DND-41 (cell line): ENCODE results near the gene MVB12B.

Experiments used
- ATAC-seq: fragments of 200-7000 bp; cut with Tn5 transposase; 3 replicates; pipeline ENCODE4 v1.9.1; 2021; ENCODE audit warnings: low read depth; ENCODE audit not compliant: insufficient read depth
- DNase-seq: peaks from one replicate; pipeline ENCODE4 v3.0.0-alpha.2; 2020
- H2AFZ ChIP-seq: 2 replicates; pipeline ENCODE4 v1.6.0; 2012; ENCODE audit warnings: low read depth, low read length
- H3K27ac ChIP-seq: 2 replicates; pipeline ENCODE4 v1.5.1; 2012; ENCODE audit warnings: low read length, inconsistent platforms
- H3K27me3 ChIP-seq: fragments of 200-600 bp; sonication (generic); 2 replicates; pipeline ENCODE4 v1.6.0; 2012; ENCODE audit warnings: low read length, mild to moderate bottlenecking, inconsistent platforms; ENCODE audit not compliant: insufficient read depth, poor library complexity
- H3K36me3 ChIP-seq: 2 replicates; pipeline ENCODE4 v1.5.1; 2012; ENCODE audit warnings: low read length, inconsistent platforms; ENCODE audit not compliant: insufficient read depth
- H3K4me1 ChIP-seq: 2 replicates; pipeline ENCODE4 v1.5.1; 2012; ENCODE audit warnings: mild to moderate bottlenecking, low read length; ENCODE audit not compliant: insufficient read depth
- H3K4me2 ChIP-seq: 2 replicates; pipeline ENCODE4 v1.6.0; 2012; ENCODE audit warnings: mild to moderate bottlenecking, moderate library complexity, low read length, inconsistent platforms; ENCODE audit not compliant: insufficient read depth
- H3K4me3 ChIP-seq, 2 experiments: fragments of 200-600 bp in 1 of 2; shearing (Covaris generic) in 1 of 2; 2 replicates each; pipeline ENCODE4 v1.5.1; 2012 to 2016; ENCODE audit warnings: inconsistent platforms in 2 of 2, low read length in 2 of 2, mild to moderate bottlenecking in 2 of 2, low read depth in 1 of 2, moderate library complexity in 1 of 2
- H3K79me2 ChIP-seq: 2 replicates; pipeline ENCODE4 v1.6.0; 2012; ENCODE audit warnings: low read length, inconsistent platforms; ENCODE audit not compliant: insufficient read depth
- H3K9ac ChIP-seq: 2 replicates; pipeline ENCODE4 v1.6.0; 2012; ENCODE audit warnings: low read depth, mild to moderate bottlenecking, inconsistent platforms, low read length, moderate library complexity
- H3K9me3 ChIP-seq: 2 replicates; pipeline ENCODE4 v1.5.1; 2012; ENCODE audit warnings: low read length, moderate library complexity, mild to moderate bottlenecking, inconsistent platforms; ENCODE audit not compliant: insufficient read depth, severe bottlenecking
- H4K20me1 ChIP-seq: 2 replicates; pipeline ENCODE4 v1.6.0; 2012; ENCODE audit warnings: low read length; ENCODE audit not compliant: insufficient read depth
- EZH2 ChIP-seq: IDR thresholded peaks from 3 replicates; pipeline ENCODE4 v1.6.1; 2012; ENCODE audit warnings: borderline replicate concordance, low read depth, mild to moderate bottlenecking, moderate library complexity, low read length, inconsistent platforms; ENCODE audit not compliant: severe bottlenecking
- TF ChIP-seq, protein P1 (sequence below): IDR thresholded peaks from 2 replicates; pipeline ENCODE4 v1.5.1; 2012; ENCODE audit warnings: borderline replicate concordance, low read length, moderate library complexity, mild to moderate bottlenecking; ENCODE audit not compliant: poor library complexity, severe bottlenecking; ENCODE audit errors: extremely low read depth

The MVB12B gene

DNA sequence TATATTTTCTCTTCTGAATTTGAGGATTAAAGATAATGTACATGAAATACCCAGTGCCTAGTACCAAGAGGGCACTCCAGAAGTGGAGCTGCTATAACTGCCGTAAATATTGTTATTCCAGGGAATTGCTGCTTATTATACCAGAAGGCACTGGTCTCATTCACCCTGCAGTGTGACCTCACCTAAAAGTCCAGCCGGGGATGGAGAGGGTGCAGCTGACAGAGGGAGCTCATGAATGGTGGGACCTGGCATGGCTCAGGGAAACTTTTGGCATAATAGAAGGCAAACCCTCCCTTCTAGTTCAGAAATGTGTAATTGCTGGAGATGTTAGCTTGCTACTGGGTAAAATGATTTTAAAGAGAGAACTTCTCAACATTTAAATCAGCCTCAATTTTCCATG lies 108.5 kb downstream of the MVB12B start:
- Histone ChIP-seq H2AFZ (no peak overlapping the region), H3K36me3 (no peaks in the 10 kb centered on the region), H3K27me3 (no peaks in the 10 kb centered on the region), H3K4me3 (no peak overlapping the region), H3K4me2 (no peak overlapping the region), H3K9me3 (no peaks in the 10 kb centered on the region), H3K9ac (no peak overlapping the region), H3K79me2 (no peaks in the 10 kb centered on the region), H3K4me1 (no peaks in the 10 kb centered on the region), H3K27ac (no peak overlapping the region), H4K20me1 (no peaks in the 10 kb centered on the region)
- ATAC-seq: no peak
- no peak for DNase-seq
- TF ChIP-seq EZH2: no peak
- TF ChIP-seq, protein P1, sequence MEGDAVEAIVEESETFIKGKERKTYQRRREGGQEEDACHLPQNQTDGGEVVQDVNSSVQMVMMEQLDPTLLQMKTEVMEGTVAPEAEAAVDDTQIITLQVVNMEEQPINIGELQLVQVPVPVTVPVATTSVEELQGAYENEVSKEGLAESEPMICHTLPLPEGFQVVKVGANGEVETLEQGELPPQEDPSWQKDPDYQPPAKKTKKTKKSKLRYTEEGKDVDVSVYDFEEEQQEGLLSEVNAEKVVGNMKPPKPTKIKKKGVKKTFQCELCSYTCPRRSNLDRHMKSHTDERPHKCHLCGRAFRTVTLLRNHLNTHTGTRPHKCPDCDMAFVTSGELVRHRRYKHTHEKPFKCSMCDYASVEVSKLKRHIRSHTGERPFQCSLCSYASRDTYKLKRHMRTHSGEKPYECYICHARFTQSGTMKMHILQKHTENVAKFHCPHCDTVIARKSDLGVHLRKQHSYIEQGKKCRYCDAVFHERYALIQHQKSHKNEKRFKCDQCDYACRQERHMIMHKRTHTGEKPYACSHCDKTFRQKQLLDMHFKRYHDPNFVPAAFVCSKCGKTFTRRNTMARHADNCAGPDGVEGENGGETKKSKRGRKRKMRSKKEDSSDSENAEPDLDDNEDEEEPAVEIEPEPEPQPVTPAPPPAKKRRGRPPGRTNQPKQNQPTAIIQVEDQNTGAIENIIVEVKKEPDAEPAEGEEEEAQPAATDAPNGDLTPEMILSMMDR: no peak

DNA sequence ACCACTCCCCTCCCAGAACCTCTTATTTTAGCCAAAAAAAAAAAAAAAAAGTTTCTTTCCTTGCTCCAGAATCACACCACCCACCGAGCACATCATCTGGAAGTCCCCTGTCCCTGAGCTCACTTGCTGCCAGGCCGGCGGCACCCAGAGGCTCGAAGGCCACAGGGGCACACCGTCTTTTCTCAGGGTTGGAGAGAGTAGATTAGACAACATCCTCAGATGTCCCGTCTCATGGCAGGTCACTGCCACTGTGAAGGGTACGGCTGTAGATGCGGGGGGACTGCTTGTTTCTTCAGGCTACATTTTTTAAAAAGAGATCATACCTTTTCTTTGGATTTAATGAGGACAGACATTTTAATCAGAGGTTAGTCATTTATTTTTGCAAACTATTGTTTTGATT lies 109.0 kb downstream of the MVB12B start:
- TF ChIP-seq, protein P1: no peak
- no peak for TF ChIP-seq EZH2
- Histone ChIP-seq H3K79me2 (no peaks in the 10 kb centered on the region), H4K20me1 (no peaks in the 10 kb centered on the region), H3K4me3 (no peak overlapping the region), H3K27me3 (no peaks in the 10 kb centered on the region), H2AFZ (no peak overlapping the region), H3K36me3 (no peaks in the 10 kb centered on the region), H3K4me1 (no peaks in the 10 kb centered on the region), H3K9me3 (no peaks in the 10 kb centered on the region), H3K27ac (no peak overlapping the region), H3K9ac (no peak overlapping the region), H3K4me2 (no peak overlapping the region)
- ATAC-seq (no peak), DNase-seq (no peak)

DNA sequence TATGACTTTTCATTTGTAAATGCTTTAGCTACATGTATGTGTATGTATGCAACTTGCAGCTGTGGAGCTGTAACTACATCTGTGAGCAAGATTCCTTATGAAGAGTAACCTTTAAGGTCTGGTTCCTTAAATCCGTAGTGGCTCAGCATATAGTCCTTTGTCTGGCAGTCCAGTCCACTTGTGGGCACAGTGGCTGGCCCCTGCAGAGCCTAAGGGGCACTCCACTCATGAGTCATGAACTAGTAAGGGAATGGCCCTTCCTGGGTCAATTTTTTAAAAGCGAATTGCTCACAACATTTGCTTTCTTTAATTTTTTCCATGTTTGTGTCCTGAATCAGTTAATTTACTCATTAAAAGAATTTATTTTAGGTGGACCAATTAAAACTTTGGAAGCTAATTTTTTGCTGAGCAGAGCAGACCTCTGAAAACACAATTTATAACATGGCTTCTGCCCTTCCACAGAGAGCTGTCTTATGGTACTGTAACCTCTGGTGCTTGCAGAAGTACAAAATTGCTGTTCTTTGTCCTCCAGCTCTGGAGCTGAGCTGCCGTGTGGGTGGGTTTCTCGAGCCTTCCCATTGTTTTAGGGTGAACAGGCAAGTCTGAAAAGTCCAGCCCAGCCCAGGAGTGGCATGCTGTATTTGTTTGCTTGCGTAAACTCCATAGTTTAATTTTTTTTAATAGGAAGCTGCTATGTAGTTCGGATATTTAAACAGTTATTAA lies 110.1 kb downstream of the MVB12B start:
- Histone ChIP-seq H3K4me2 (no peak overlapping the region), H3K4me3 (no peak overlapping the region), H3K4me1 (no peaks in the 10 kb centered on the region), H3K79me2 (no peaks in the 10 kb centered on the region), H3K27ac (no peak overlapping the region), H3K36me3 (no peaks in the 10 kb centered on the region), H4K20me1 (no peaks in the 10 kb centered on the region), H3K27me3 (no peaks in the 10 kb centered on the region), H3K9ac (no peak overlapping the region), H2AFZ (no peak overlapping the region), H3K9me3 (no peaks in the 10 kb centered on the region)
- TF ChIP-seq, protein P1: no peak
- no peak for TF ChIP-seq EZH2
- DNase-seq: no peak
- no peak for ATAC-seq
